Pancreas (tissue), 10 donors: ENCODE results near the gene RABAC1. TPM values are rescaled to one million over a fixed set of nuclear protein-coding genes. Genes with fewer than 3 reads are reported as not detected.

ENCODE experiments used
- ATAC-seq, 4 donors: fragments of 200-7000 bp; cut with Tn5 transposase; one replicate each; pipeline versions ENCODE4 v1.8.0 to v1.9.1; 2020; ENCODE audit warnings: mild to moderate bottlenecking in 4 of 4, moderate library complexity in 4 of 4
- DNase-seq, 6 donors: peaks; one replicate each; pipeline ENCODE4 v3.0.0-alpha.2; 2020
- FAIRE-seq: peaks from 2 replicates; lab custom pipeline; 2012; peaks lifted over from hg19 to GRCh38; lab: Jason Lieb, UNC
- H3K27ac ChIP-seq, 4 donors: fragments of 200-600 bp; sonication (generic); 1 replicate in 3 of 4; 2 replicates in 1 of 4; pipeline versions ENCODE4 v1.5.0 to v1.8.0; 2020
- H3K27me3 ChIP-seq, 4 donors: fragments of 200-600 bp; one replicate each; pipeline ENCODE4 v1.8.0; 2021
- H3K36me3 ChIP-seq, 3 donors: fragments of 200-600 bp; sonication (generic) in 1 of 3; one replicate each; pipeline versions ENCODE4 v1.5.0 to v1.8.0; 2020 to 2021
- H3K4me1 ChIP-seq, 3 donors: fragments of 200-600 bp; one replicate each; pipeline ENCODE4 v1.8.0; 2021
- H3K4me3 ChIP-seq, 4 donors: fragments of 200-600 bp; sonication (generic) in 2 of 4; one replicate each; pipeline versions ENCODE4 v1.5.0 to v1.8.0; 2020 to 2021
- H3K9me3 ChIP-seq, 4 donors: fragments of 200-600 bp; one replicate each; pipeline ENCODE4 v1.8.0; 2021
- CTCF ChIP-seq, 4 donors: fragments of 200-600 bp; sonication (generic) in 3 of 4; IDR thresholded peaks; one replicate each; pipeline versions ENCODE4 v1.5.0 to v1.8.0; 2021; ENCODE audit warnings: antibody characterized with exemption in 4 of 4
- WGBS, 2 donors: extraction: QIAGEN DNeasy Blood & Tissue Kit; methylation state at CpG; one replicate each; pipeline ENCODE4 v1.1.7; 2013; 5-methylcytosine and 5-hydroxymethylcytosine counted together
- intact Hi-C, 3 donors: fragments of 100-400 bp; cut with DNase I; formaldehyde crosslinking; loops; one replicate each; pipeline versions ENCODE4 v1.11.1 to v1.14.2; 2022
- polyA plus RNA-seq, 2 donors: library from polyadenylated mRNA; stranded (reverse); fragments of 200-250 nt; gene quantifications; one replicate each; pipeline ENCODE4 v1.2.3, GENCODE V29; 2013
- total RNA-seq, 6 donors: library from RNA; stranded (reverse); fragmentation: NEBNext Ultra II Directional in 4 of 6; extraction: Animal tissue kit (Norgen Biotek cat#: 25700) in 4 of 6; gene quantifications; one replicate each; pipeline versions ENCODE4 v1.2.1 to v1.2.4, GENCODE V29; 2021 to 2023
- donor health status: healthy with polysubstance abuse.
- donor health status: DM: no; HTN: no; CAD: no; lungs with moderate emphysema.
- donor health status: DM: no; HTN: no; CAD: no.
- donor health status: control.
- donor health status: control.
- donor health status: Bipolar disorder and iron deficiency.
- donor health status: DM: yes; HTN: yes; CAD: no.
- donor health status: DM: no; HTN: no; CAD: no.
- donor health status: DM: no; HTN: no; CAD: no.
- donor health status: DM: yes; HTN: yes; CAD: no.

The RABAC1 gene
- total and polyA plus RNA-seq, 8 donors: 49.8 to 134 (median 74.0) TPM

DNA sequence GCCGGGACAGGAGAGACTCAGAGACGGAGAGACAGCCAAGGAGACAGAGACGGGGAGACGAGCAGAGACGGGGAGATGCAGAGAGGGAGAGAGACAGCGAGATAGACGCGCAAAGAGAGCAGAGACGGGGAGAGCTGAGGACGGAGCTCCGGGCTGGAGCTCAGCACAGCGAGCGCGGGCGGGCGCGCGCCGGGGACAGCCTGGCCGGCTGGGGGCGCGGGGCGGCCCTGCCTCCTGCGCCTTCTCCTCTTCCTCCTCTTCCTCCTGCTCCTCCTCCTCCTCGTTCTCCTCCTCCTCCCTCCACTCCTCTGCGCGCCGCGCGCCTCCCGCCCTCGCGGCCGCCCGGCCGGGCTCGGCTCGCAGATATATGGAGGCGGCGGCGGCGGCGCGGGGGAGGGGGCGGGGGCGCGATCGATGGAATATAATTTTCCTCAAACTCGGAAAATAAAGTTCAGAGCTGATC is 30.9 kb downstream of the RABAC1 start, which contains the start of gene ERFL:
Gene ERFL, minus strand, starts transcription at position 229 of the 463 bp plus-strand sequence. CDS start 15,530 bp downstream, outside the sequence.
- intact Hi-C loops: no loop called here
- FAIRE-seq: no peak
- H3K27me3 ChIP-seq: no peaks in the 10 kb centered on the region
- H3K4me3 ChIP-seq: peak within 1 kb of the TSS; percentile 19 to 58 (median 34)
- peak; percentile 37 to 73 (median 69) for ATAC-seq
- no peak within 1 kb of the TSS for H3K27ac ChIP-seq
- TF ChIP-seq CTCF (IDR thresholded peaks at IDR 0.05): no peak
- H3K36me3 ChIP-seq: no peaks in the 10 kb centered on the region
- DNase-seq: no peak
- WGBS, 2 donors: 1 to 2% methylated on average over 25 to 49 of the region's 49 CpGs
- H3K4me1 ChIP-seq: no peaks in the 10 kb centered on the region
- no peaks in the 10 kb centered on the region for H3K9me3 ChIP-seq

DNA sequence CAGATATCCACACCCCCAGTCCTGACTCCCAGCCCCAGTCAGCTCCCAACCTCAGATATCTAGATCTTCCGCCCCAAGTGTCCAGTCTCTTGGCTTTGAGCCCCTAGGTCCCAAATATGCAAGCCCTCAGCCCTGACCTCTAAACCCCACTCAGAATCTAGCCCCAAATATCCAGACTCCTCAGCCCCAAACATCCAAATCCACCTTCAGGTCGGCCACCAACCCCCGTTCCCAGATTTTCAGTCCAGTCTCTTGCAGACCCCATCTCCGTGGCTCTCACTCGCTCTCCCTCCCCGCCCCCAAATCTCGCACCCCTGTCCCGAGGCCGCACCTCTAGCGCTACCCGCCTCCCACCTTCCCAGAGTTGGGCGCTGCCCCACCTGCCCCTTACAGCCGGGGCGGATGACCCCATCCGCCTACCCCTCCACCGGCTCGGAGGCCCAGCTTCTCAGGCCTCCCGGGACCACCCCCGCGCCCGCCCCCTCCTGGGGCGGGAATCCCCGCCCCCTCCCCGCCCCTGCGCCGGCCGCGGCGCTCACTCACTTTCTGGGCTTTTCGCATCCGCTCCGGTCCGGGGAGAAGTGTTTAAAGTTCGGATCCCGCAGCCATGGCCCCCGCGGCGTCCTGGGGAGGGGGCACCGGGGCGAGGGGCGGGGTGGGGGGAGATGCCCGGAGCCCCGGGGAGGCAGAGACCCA is 31.5 kb downstream of the RABAC1 start:
- WGBS, 2 donors: 18 to 31% methylated on average over 36 to 43 of the region's 43 CpGs
- no peaks in the 10 kb centered on the region for H3K36me3 ChIP-seq
- H3K27ac ChIP-seq: no peak overlapping the region
- H3K9me3 ChIP-seq: no peaks in the 10 kb centered on the region
- DNase-seq (peak in 1 of 6 donors; percentile 62), ATAC-seq (peak in 1 of 4 donors; percentile 8), FAIRE-seq (no peak)
- no peaks in the 10 kb centered on the region for H3K27me3 ChIP-seq
- TF ChIP-seq CTCF (IDR thresholded peaks at IDR 0.05): no peak
- intact Hi-C loops: no loop called here
- H3K4me1 ChIP-seq: no peaks in the 10 kb centered on the region
- H3K4me3 ChIP-seq: peak overlapping the region in 3 of 4 donors; percentile 23 to 58 (median 44)

DNA sequence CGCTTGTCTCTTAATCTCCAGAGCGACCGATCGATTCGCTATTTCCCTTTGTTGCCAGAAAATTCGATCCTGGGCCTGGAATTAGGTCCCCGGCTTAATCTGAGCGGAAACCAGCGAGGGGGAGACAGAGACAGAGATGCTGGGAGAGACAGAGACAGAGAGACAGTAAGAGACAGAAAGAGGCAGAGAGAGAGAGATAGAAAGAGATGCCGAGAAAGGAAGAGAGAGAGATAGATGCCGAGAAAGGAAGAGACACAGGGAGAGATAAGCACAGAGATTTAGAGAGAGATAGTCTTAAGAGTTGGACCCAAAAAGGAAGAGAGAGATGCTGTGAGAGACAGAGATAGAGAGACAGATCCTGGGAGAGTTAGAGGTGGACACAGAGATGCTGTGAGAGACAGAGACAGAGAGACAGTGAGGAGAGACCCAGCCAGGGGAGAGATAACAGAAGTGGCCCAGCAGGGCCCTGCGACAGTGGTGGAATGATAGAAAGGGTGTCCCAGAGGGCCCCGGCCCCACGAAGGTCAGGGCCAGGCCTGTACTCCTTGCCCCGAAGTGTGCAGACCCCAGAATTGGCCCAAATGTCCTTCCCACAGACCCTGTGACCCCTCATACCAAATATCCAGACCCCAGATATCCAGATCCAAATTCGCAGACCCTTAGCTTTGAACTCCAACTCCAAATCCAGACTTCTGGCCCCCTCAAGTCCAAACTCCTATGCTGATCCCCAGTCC is 32.2 kb downstream of the RABAC1 start:
- intact Hi-C loops: no loop called here
- DNase-seq (no peak), FAIRE-seq (no peak), ATAC-seq (no peak)
- no peaks in the 10 kb centered on the region for H3K9me3 ChIP-seq
- no peaks in the 10 kb centered on the region for H3K36me3 ChIP-seq
- TF ChIP-seq CTCF (IDR thresholded peaks at IDR 0.05): no peak
- 65 to 68% methylated on average over 15 to 16 of the region's 16 CpGs for WGBS, 2 donors
- H3K27ac ChIP-seq: no peak overlapping the region
- H3K4me3 ChIP-seq: no peak overlapping the region
- no peaks in the 10 kb centered on the region for H3K27me3 ChIP-seq
- no peaks in the 10 kb centered on the region for H3K4me1 ChIP-seq

- no peak overlapping the region for H3K4me3 ChIP-seq
- FAIRE-seq (no peak), ATAC-seq (no peak), DNase-seq (peak in 1 of 6 donors; percentile 35)
- 57 to 61% methylated on average over 25 to 27 of the region's 27 CpGs for WGBS, 2 donors
- H3K9me3 ChIP-seq: no peaks in the 10 kb centered on the region
- TF ChIP-seq CTCF (IDR thresholded peaks at IDR 0.05): no peak
- no peak overlapping the region for H3K27ac ChIP-seq
- no peaks in the 10 kb centered on the region for H3K4me1 ChIP-seq
- no peaks in the 10 kb centered on the region for H3K27me3 ChIP-seq
- no peaks in the 10 kb centered on the region for H3K36me3 ChIP-seq
- intact Hi-C loops: no loop called here
Measured at GRCh38 chr19:41926028-41926762, 32.9 kb downstream of the RABAC1 start.
